HCT116 (cell line): ENCODE data around the gene DPH1. TPM values are rescaled to one million over a fixed set of nuclear protein-coding genes. Genes with fewer than 3 reads are reported as not detected.

ENCODE experiments used
- ATAC-seq: fragments of 200-7000 bp; cut with Tn5 transposase; 2 replicates; pipeline ENCODE4 v1.9.1; 2020; ENCODE audit warnings: mild to moderate bottlenecking, moderate library complexity
- BruUV-seq: library from RNA; stranded (reverse); fragments of 400-500 nt; replicated peaks from 2 replicates; lab custom pipeline; 2021; lab: Mats Ljungman, UMichigan
- CTCF ChIA-PET: fragments of 300-600 bp; sonication (Branson Sonifier 250); formaldehyde crosslinking; loops from one replicate; lab custom pipeline; 2021; ENCODE audit warnings: antibody characterized with exemption; lab: Charles Lee
- POLR2A ChIA-PET: fragments of 300-600, 350-600 bp; sonication (Branson Sonifier 250); formaldehyde crosslinking; loops from one replicate; lab custom pipeline; 2021; ENCODE audit warnings: antibody characterized with exemption; lab: Charles Lee
- RAD21 ChIA-PET, 2 experiments: fragments of 300-600 bp; sonication (Branson Sonifier 250); formaldehyde crosslinking; loops; one replicate each; lab custom pipeline; 2023; ENCODE audit warnings: low total read pairs in 2 of 2; ENCODE audit not compliant: uncharacterized antibody in 2 of 2, unreplicated experiment in 2 of 2, low non-redundant PET in 1 of 2; lab: Charles Lee
- DNase-seq: peaks from one replicate; pipeline ENCODE4 v3.0.0-alpha.2; 2010; ENCODE audit warnings: low read depth, low spot score
- H2AFZ ChIP-seq: fragments of 200-600 bp; shearing (Covaris generic), sonication (generic); 2 replicates; pipeline ENCODE4 v1.6.1; 2017; ENCODE audit warnings: low read depth, mixed run types, mixed read lengths, antibody characterized with exemption, low read length; ENCODE audit not compliant: poor library complexity, severe bottlenecking
- H3K27ac ChIP-seq: 2 replicates; pipeline ENCODE4 v1.5.1; 2012; ENCODE audit warnings: low read depth, low read length
- H3K27me3 ChIP-seq: fragments of 200-600 bp; sonication (generic); 2 replicates; pipeline ENCODE4 v1.6.1; 2016; ENCODE audit warnings: mixed run types, low read length, mixed read lengths; ENCODE audit not compliant: insufficient read depth
- H3K36me3 ChIP-seq, 2 experiments: fragments of 200-500 bp in 1 of 2; fragments of 200-600 bp in 1 of 2; sonication (Bioruptor generic) in 1 of 2; sonication (generic) in 1 of 2; 2 replicates each; pipeline versions ENCODE4 v1.5.1 to v1.6.1; 2014 to 2016; ENCODE audit warnings: low read length in 2 of 2, inconsistent platforms in 1 of 2, mixed read lengths in 1 of 2, mixed run types in 1 of 2; ENCODE audit not compliant: insufficient read depth in 2 of 2, control insufficient read depth in 1 of 2
- H3K4me1 ChIP-seq, 2 experiments: fragments of 200-600 bp in 1 of 2; sonication (generic) in 1 of 2; 2 replicates each; pipeline versions ENCODE4 v1.5.1 to v1.6.1; 2012 to 2017; ENCODE audit warnings: low read length in 2 of 2, inconsistent platforms in 1 of 2, mild to moderate bottlenecking in 1 of 2, mixed read lengths in 1 of 2, mixed run types in 1 of 2, moderate library complexity in 1 of 2; ENCODE audit not compliant: insufficient read depth in 2 of 2, control insufficient read depth in 1 of 2
- H3K4me2 ChIP-seq: fragments of 200-600 bp; sonication (generic); 2 replicates; pipeline ENCODE4 v1.6.1; 2017; ENCODE audit warnings: mixed run types, low read length, mixed read lengths
- H3K4me3 ChIP-seq, 2 experiments: fragments of 200-600 bp in 1 of 2; sonication (generic) in 1 of 2; replicated peaks in 1 of 2; 2 replicates each; pipeline ENCODE4 v1.5.1; 2011 to 2016; ENCODE audit warnings: low read length in 2 of 2, control low read depth in 1 of 2, low read depth in 1 of 2, mild to moderate bottlenecking in 1 of 2, mixed read lengths in 1 of 2, mixed run types in 1 of 2
- H3K79me2 ChIP-seq: fragments of 200-600 bp; sonication (generic); 2 replicates; pipeline ENCODE4 v1.6.1; 2017; ENCODE audit warnings: mild to moderate bottlenecking, mixed run types, low read length, moderate library complexity, mixed read lengths; ENCODE audit not compliant: insufficient read depth
- H3K9ac ChIP-seq: fragments of 200-600 bp; sonication (generic); 2 replicates; pipeline ENCODE4 v1.6.1; 2016; ENCODE audit warnings: low read length, mixed read lengths
- H3K9me2 ChIP-seq: fragments of 200-600 bp; sonication (generic), shearing (Covaris generic); 2 replicates; pipeline ENCODE4 v1.6.1; 2017; ENCODE audit warnings: mixed run types, mild to moderate bottlenecking, moderate library complexity; ENCODE audit not compliant: insufficient read depth
- H3K9me3 ChIP-seq, 2 experiments: fragments of 200-500 bp in 1 of 2; fragments of 200-600 bp in 1 of 2; sonication (Bioruptor generic) in 1 of 2; sonication (generic) in 1 of 2; 2 replicates each; pipeline ENCODE4 v1.6.1; 2014 to 2017; ENCODE audit warnings: low read length in 2 of 2, mixed read lengths in 2 of 2, inconsistent platforms in 1 of 2, low read depth in 1 of 2, mild to moderate bottlenecking in 1 of 2, mixed run types in 1 of 2, moderate library complexity in 1 of 2; ENCODE audit not compliant: control insufficient read depth in 1 of 2, insufficient read depth in 1 of 2
- H4K20me1 ChIP-seq: fragments of 200-600 bp; sonication (generic), shearing (Covaris generic); 2 replicates; pipeline ENCODE4 v1.6.1; 2017; ENCODE audit warnings: mixed run types, mild to moderate bottlenecking, moderate library complexity; ENCODE audit not compliant: insufficient read depth
- ATF3 ChIP-seq: IDR thresholded peaks from 2 replicates; pipeline ENCODE4 v1.6.1; 2012
- CTCF ChIP-seq, 3 experiments: fragments of 200-600 bp in 1 of 3; sonication (generic) in 1 of 3; IDR thresholded peaks in 2 of 3; conservative IDR thresholded peaks in 1 of 3; 2 replicates each; pipeline ENCODE4 v1.5.1; 2012 to 2017; ENCODE audit warnings: low read depth in 2 of 3, low read length in 2 of 3, antibody characterized with exemption in 1 of 3, borderline replicate concordance in 1 of 3, control low read depth in 1 of 3, mild to moderate bottlenecking in 1 of 3, mixed read lengths in 1 of 3, mixed run types in 1 of 3, moderate library complexity in 1 of 3; ENCODE audit not compliant: insufficient read depth in 1 of 3
- EZH2phosphoT487 ChIP-seq: fragments of 200-600 bp; IDR thresholded peaks from 2 replicates; pipeline ENCODE4 v1.6.1; 2018; ENCODE audit warnings: antibody characterized with exemption, borderline replicate concordance
- MAX ChIP-seq: IDR thresholded peaks from 2 replicates; pipeline ENCODE4 v1.6.1; 2012
- RAD21 ChIP-seq: IDR thresholded peaks from 2 replicates; pipeline ENCODE4 v1.6.1; 2012; ENCODE audit warnings: low read depth, mild to moderate bottlenecking
- REST ChIP-seq: IDR thresholded peaks from 2 replicates; pipeline ENCODE4 v1.6.1; 2012; ENCODE audit warnings: low read depth
- SIN3A ChIP-seq: IDR thresholded peaks from 2 replicates; pipeline ENCODE4 v1.6.1; 2012; ENCODE audit warnings: low read depth
- SP1 ChIP-seq: IDR thresholded peaks from 2 replicates; pipeline ENCODE4 v1.6.1; 2012; ENCODE audit warnings: low read depth
- ZFX ChIP-seq: fragments of 450-650 bp; IDR thresholded peaks from 2 replicates; pipeline ENCODE4 v1.6.1; 2017
- intact Hi-C: fragments of 100-400 bp; cut with micrococcal nuclease; formaldehyde crosslinking; loops from 2 replicates; pipeline ENCODE4 v1.10.0; 2022
- total RNA-seq: library from RNA; stranded (reverse); gene quantifications from one replicate; pipeline ENCODE4 v1.2.1, GENCODE V29; 2021; ENCODE audit not compliant: unreplicated experiment

The DPH1 gene
- total RNA-seq, 1 experiment from 2014 or later: 47.2 TPM

- intact Hi-C loops: no loop called here
- ChIA-PET POLR2A (no interaction called here), RAD21 (no interaction called here), CTCF (interaction anchor here (1.3 kb wide), 1 partner anchor 9 kb away, joined by 3 read pairs; no protein-coding TSS in a partner anchor)
- Histone ChIP-seq H3K79me2 (no peaks in the 10 kb centered on the region), H3K9me2 (no peaks in the 10 kb centered on the region), H3K9me3 (no peaks in the 10 kb centered on the region), H3K4me2 (no peak overlapping the region), H3K9ac (no peak overlapping the region), H2AFZ (no peak overlapping the region), H4K20me1 (no peaks in the 10 kb centered on the region), H3K27ac (no peak overlapping the region), H3K4me3 (no peak overlapping the region), H3K4me1 (peaks cover 0 to 19% of the 10 kb centered on the region in 2 experiments; a peak in 3 of 4 replicates), H3K27me3 (no peaks in the 10 kb centered on the region), H3K36me3 (no peaks in the 10 kb centered on the region)
- no TSS peak for BruUV-seq
- DNase-seq (no peak), ATAC-seq (no peak)
- TF ChIP-seq EZH2phosphoT487 (no peak), MAX (no peak), CTCF (IDR thresholded peaks at IDR 0.05 in 2 of 3, conservative IDR thresholded peaks at IDR 0.05 in 1 of 3; ENCODE audit: borderline replicate concordance in 1 of 3, insufficient read depth in 1 of 3, low read depth in 2 of 3, low read length in 2 of 3) (no peak), RAD21 (no peak), ATF3 (no peak), SP1 (no peak), ZFX (no peak), SIN3A (no peak), REST (no peak)
These were observed 37.7 kb downstream of the DPH1 start for GRCh38 chr17:2067608-2068024.
